Neural progenitor cell (in vitro differentiated cells): ENCODE results near the gene PHEX.

Experiments
- EZH2 ChIP-seq: fragments of 200-600 bp; sonication (generic); IDR thresholded peaks from 2 replicates; pipeline ENCODE4 v1.6.1; 2017; ENCODE audit warnings: antibody characterized with exemption, mild to moderate bottlenecking, moderate library complexity
- EZH2phosphoT487 ChIP-seq: fragments of 200-600 bp; sonication (generic); IDR thresholded peaks from 2 replicates; pipeline ENCODE4 v1.6.1; 2017; ENCODE audit warnings: antibody characterized with exemption
- TF ChIP-seq, protein P1 (sequence below): fragments of 200-600 bp; sonication (generic); IDR thresholded peaks from 2 replicates; pipeline ENCODE4 v1.5.1; 2017; ENCODE audit warnings: antibody characterized with exemption, mild to moderate bottlenecking

DNA sequence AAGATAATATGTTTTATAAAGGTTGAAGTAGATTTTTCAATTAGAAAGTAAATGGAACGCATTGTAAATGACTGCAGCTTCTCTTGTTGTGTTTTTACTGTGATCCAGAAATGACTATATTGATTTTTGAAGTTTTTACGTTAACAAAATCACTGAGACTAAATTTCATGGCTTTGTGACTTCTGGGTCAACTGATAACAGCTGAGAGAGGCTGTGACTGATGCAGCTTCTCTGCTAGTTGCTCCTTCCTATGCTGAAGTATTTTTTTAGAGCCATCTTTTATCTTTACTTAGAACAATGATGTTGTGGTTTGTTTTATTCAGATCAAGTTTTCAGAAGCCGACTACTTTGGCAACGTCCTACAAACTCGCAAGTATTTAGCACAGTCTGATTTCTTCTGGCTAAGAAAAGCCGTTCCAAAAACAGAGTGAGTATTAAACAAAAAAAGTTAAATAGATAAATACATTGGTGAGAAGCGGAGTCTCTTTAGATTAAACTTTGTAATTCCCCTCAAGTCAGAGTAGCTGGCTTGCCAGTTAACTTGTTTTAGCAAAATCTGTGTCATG, 145.9 kb downstream of the PHEX start:
- TF ChIP-seq, protein P1, sequence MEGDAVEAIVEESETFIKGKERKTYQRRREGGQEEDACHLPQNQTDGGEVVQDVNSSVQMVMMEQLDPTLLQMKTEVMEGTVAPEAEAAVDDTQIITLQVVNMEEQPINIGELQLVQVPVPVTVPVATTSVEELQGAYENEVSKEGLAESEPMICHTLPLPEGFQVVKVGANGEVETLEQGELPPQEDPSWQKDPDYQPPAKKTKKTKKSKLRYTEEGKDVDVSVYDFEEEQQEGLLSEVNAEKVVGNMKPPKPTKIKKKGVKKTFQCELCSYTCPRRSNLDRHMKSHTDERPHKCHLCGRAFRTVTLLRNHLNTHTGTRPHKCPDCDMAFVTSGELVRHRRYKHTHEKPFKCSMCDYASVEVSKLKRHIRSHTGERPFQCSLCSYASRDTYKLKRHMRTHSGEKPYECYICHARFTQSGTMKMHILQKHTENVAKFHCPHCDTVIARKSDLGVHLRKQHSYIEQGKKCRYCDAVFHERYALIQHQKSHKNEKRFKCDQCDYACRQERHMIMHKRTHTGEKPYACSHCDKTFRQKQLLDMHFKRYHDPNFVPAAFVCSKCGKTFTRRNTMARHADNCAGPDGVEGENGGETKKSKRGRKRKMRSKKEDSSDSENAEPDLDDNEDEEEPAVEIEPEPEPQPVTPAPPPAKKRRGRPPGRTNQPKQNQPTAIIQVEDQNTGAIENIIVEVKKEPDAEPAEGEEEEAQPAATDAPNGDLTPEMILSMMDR = no peak
- TF ChIP-seq EZH2 (no peak), EZH2phosphoT487 (no peak)
